NCI-H748 (cell line): ENCODE results near the gene FGF12.
A peak's percentile ranks its signal among the peaks of the same experiment; 100 is the strongest.

ENCODE experiments used
- DNase-seq: peaks from one replicate; lab custom pipeline; 2025; ENCODE audit not compliant: unreplicated experiment; lab: John Stamatoyannopoulos, UW

Gene FGF12

DNA sequence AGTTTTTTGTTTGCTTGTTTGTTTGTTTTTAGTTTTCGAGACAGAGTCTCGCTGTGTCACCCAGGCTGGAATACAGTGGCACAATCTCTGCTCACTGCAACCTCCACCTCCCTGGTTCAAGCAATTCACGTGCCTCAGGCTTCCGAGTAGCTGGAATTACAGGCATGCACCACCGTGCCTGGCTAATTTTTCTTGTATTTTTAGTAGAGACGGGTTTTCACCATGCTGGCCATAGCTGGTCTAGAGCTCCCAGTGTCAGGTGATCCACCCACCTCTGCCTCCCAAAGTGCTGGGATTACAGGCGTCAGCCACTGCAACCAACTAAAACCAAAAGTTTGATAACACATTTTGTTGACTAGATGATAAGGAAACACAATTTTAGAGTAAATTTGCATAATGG, 372.7 kb downstream of the FGF12 start:
- no peak for DNase-seq

- DNase-seq, result no peak
Measured at GRCh38 chr3:192352142-192352541, 375.2 kb downstream of the FGF12 start.

- no peak for DNase-seq
Measured at GRCh38 chr3:192351441-192351840, 375.9 kb downstream of the FGF12 start.

- DNase-seq, result no peak
Measured at GRCh38 chr3:192340031-192340430, 387.3 kb downstream of the FGF12 start.

DNA sequence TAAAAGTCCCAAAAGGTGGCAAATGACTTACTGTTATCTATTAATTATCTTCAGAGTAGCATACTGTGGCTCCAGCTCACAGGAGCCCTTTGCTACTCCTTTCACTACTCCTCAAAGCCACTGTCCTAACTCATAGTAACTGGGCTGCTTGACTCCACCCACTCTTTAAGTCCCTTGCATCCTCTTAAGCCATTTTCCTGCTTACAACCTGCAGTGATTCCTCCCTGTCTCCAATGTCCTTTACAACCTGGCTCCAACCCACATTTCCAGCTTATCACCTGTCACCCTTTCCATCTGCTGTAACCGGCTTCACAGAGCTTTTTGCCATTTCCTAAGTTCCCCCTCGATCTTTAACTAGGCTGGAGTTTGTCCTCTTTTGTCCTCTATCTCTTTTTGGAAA, 388.1 kb downstream of the FGF12 start:
- DNase-seq, result no peak

GRCh38 chr3:192336286-192336685, 391.1 kb downstream of the FGF12 start:
- no peak for DNase-seq

GRCh38 chr3:192332386-192333291, 394.7 kb downstream of the FGF12 start:
- no peak for DNase-seq

- DNase-seq, result no peak
Measured at GRCh38 chr3:192331749-192332385, 395.5 kb downstream of the FGF12 start.

DNA sequence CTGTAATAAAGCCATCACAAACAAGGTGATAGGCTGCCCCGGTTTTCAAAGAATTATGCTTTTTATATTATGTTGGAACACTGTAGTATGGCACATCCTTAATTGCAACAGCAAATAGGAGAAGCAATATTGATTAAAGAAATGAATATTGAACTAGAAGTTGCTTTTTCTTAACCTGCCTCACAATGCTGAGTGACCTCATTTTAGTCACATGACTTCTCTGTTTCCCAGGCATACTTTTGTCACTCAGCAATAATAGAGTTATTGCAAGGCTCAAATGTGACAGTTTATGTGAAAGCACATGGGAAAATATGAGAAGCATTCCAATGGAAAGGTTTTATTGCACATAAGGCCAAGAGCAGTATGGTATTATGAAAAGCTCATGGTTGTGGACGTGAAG, 400.7 kb downstream of the FGF12 start:
- DNase-seq, result no peak

DNA sequence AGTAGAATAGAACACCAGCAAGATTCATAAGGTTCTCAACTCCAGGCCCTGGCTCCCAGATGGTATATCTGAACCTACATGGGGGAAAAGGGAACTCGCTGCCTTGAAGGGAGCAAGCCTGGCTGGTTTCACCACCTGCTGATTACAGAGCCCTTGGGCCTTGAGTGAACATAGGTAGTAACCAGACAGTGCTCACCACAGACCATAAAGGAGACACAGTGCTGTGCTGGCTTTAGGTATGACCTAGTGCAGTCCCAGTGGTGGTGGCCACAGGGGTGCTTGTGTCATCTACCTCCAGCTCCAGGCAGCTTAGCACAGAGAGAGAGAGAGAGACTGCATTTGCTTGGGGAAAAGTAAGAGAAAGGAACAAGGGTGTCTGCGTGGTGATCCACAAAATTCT, 409.8 kb downstream of the FGF12 start:
- DNase-seq, result no peak

- DNase-seq, result no peak
Measured at GRCh38 chr3:192313605-192314004, 413.7 kb downstream of the FGF12 start.

DNA sequence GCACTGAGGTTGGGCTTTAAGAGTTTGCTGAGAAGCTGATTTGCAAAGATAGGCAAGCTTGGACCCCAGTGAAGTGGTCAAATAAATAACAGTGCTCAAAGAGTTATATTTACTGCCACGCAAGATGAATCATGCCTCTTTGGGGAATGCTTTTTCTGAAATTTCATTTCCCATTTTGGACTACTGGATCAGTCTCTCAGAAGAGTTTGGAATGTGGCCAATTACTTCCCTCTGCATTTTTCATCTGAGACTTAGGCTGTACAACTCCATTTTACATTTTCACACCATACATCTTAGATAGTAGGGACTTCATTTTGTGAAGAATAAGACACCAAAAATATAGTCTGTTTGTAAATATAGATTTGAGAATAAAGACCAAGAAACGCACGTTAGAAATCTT, 419.7 kb downstream of the FGF12 start:
- DNase-seq, result no peak

DNA sequence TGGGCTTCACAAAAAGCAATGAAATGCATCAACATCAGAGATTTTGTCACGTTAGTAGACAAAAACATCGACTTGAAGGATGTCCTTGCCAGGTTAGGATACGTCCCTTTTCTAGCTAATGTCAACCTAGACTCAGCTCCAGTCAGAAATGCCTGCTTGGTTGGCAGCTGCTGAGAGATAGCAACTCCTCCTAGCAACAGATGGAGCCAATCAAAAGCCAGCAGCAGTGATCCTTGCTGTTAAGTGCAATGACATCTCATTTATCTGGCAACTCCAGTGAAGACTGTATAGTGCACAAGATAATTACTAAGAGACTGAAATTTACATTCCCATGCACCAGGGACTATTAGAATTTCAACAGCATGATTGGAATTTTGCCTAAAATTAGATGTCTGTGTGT, 424.1 kb downstream of the FGF12 start:
- DNase-seq, result peak; percentile 34

DNA sequence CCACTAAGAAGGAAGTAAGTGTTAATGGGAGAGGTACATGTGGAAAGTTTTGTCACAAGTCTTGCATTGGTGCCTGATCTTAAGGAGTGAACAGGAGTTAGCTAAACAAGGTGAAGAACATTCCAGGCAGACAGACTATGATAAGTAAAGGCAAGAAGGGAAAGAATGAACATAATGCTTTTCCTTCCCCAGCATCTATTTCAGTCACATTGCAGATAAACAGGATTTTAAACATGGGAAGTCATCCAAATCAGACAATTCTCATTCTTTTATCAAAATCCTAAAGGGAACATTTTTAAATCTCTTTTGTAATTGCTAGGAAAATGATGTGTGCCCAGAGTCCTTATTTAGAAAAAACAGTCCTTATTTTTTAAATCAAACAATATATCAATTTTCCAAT, 424.6 kb downstream of the FGF12 start:
- no peak for DNase-seq

- DNase-seq, result no peak
Measured at GRCh38 chr3:192299921-192300320, 427.4 kb downstream of the FGF12 start.

DNA sequence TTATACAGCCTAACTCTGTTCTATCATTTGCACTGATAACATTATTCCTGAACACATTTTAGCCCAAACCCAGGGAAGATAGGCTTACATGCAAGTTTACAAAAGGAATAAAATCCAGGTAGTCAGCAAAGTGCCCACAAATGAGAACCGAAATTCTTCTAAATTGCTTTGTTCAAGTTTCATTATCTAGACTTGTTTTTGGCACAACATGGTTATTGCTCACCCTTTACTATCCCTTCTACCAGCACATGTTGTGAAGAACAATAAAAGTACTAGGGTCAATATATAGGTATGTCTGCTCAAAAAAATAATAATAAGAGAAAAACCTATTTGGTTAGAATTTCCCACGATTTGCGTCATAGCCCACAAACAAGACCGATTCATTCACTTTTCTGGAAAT, 430.5 kb downstream of the FGF12 start:
- no peak for DNase-seq

GRCh38 chr3:192284443-192285072, 442.8 kb downstream of the FGF12 start:
- DNase-seq, result no peak

GRCh38 chr3:192281207-192281880, 446.0 kb downstream of the FGF12 start:
- DNase-seq, result no peak

DNA sequence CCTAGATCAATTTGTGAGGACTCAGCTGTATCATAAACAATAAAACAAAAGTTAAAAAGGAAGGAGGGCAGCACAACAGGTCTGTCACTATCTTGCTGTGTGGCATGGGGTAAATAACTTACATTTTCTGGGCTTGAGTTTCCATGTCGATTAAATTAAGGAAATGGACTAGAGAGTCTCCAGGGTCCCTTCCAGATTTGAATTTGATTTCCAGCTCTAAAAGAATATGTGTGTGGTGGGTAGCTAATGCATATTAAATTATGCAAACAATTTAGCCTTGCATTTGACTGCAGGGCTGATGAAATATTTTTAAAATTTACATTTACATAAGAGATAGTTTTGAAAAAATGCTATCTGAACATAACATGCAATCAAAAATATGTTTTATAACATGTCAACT, 447.7 kb downstream of the FGF12 start:
- DNase-seq, result no peak

GRCh38 chr3:192277477-192277876, 449.9 kb downstream of the FGF12 start:
- DNase-seq, result no peak

DNA sequence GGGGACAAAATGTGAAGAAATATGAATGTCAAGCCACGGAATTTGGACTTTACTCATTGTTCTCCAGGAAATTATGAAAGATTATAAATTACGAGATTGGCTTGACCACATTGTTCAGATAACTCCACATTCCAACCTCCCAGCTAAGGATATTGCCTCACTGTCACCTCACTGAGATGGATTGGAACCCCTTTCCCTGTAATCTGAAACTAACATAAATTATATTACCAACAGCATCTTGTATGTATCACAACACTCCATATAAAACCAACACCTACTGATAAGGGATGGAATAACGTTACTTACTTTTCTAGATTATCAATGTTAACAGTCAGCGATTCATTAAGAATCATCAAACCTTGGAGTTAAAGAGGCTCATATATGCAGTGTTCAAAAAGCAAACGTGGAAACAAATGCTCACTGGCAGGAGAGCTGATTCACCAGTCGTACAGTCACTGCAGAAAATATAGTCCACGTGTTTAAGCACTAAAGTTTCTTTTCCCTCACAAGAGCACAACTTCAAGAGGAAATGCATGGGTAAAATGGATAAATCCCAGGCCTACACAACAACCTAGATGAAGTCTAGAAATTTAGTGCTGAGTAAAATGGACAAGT, 451.5 kb downstream of the FGF12 start:
- no peak for DNase-seq
